NOMO-1 treated with DMSO at 0.1 percent for 48 hours (cell line): Measurements from ENCODE around the gene TRMT10A.

Experiments used
- DNase-seq: peaks from one replicate; lab custom pipeline; 2025; ENCODE audit not compliant: unreplicated experiment; lab: John Stamatoyannopoulos, UW

The TRMT10A gene, protein sequence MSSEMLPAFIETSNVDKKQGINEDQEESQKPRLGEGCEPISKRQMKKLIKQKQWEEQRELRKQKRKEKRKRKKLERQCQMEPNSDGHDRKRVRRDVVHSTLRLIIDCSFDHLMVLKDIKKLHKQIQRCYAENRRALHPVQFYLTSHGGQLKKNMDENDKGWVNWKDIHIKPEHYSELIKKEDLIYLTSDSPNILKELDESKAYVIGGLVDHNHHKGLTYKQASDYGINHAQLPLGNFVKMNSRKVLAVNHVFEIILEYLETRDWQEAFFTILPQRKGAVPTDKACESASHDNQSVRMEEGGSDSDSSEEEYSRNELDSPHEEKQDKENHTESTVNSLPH

DNA sequence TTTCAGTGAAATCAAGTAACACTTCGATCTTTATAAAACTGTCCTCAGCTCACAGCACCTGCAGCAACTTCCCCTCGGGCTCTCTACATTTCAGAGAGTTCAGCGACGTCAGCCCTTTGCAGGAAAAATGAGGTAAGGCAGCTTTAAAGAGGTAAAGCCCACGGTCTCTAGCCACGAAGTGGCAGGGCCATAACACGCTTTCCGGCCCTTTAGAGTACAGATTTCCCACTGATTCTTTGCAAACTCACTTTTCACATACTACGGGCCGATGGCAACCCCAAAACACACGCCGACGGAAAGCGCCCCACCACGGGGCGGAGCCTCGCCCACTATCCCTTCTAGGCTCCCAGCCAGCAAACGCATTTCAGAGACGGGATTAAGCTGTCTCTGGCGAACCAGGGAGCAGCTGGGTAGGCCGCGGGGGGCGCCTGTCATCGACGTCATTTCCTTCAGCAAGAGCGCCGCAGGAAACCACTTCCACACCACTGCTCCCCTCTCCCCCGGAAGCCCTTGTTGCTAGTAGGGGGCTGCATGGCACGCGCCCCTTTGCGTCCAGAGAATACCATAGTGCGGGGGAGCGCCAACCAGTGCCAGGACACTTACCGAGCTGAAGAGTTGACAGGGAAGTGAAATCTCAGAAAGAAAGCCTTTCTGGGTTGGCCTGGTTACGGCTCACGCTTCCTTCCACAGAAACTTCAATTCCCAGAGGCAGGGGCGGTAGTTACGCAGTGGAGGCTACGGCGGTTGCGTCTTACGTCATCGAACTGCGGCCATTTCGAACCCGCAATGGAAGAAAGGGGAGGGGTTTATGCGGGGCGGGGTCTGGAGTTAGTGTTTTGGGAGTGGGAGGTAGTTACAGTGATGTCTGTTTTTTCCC is at the start of gene TRMT10A:
Gene TRMT10A, minus strand, starts transcription at position 730 of the 877 bp plus-strand sequence. CDS start 4,701 bp downstream, outside the sequence.
- peak; percentile 97 for DNase-seq

DNA sequence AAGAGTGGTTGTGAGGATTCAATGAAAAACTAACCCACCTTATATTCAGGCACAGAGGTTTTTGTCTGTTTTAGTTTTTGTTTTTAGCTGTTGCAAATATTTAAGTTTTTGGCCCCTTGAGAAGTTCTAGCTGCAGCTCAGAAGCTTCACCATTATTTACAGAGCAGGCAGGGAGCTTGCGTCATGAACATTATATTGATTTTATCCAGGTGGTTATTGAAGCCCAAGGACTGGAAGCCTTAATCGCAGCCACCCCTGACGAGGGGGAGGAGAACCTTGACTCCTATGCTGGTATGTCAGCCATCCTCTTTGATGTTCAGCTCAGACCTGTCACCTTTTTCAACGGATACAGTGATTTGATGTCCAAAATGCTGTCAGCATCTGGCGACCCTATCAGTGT is 48.9 kb upstream of the TRMT10A start:
- DNase-seq: no peak

DNA sequence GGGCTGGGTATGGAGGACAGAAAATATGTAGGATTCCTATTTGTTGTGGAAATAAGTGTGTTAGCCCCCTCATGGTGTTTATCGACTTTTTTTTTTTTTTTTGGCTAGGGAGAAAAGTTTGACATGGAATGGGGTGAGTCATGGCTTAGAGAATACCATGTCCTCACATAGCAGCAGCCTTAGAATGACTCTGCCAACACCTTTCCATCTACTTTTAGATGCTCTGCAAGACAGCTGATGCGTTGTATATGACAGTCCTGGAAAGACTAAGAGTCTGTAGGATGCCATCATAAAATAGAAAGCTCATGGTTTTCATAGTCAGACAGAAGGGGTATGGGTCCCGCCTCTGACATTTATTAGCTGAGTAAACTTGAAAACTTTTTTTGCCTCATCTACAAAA is 48.4 kb upstream of the TRMT10A start:
- DNase-seq: no peak

DNA sequence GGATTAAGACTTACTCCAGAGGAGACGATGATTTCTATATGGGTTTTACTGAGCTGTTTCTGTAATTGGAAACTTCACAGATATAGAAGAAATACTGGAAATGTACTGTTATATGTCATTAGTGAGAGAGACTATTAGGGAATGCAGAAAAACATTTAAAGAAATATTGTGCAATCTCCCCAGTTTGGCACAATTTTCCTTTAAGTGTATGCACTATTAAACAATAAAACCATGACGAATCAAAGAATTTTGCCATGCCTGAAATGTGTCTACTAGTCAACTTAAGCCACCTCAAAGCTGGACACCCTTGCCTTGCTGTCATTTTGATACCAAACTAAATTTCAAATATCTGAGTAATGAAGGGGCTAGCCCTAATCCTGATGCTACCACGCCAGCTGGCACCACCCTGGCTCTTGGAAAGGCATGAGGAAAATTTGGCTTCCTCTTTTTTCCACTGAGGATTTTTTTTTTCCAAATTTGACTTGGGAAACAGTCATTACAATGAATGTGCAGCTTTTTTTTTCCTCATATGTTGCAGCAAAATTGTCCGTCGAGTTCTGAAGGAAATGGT is 46.9 kb upstream of the TRMT10A start:
- DNase-seq: no peak

DNA sequence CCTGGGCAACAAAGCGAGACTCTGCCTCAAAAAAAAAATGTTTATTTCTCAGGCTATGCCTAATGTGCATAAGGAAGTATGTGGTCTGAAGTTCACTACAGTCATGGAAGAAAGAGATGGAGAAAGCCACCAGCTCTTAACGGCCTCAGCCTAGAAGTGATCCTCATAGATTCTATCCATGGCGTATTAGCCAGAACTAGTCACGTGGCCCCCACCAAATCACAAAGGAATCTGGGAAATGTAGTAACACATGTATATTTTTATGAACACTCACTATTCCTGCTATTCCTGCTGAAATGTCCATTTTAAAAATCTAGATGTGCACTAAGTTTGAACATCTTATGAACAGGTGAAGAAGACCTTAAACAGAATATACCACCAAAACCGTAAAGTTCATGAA is 44.6 kb upstream of the TRMT10A start:
- DNase-seq: no peak

DNA sequence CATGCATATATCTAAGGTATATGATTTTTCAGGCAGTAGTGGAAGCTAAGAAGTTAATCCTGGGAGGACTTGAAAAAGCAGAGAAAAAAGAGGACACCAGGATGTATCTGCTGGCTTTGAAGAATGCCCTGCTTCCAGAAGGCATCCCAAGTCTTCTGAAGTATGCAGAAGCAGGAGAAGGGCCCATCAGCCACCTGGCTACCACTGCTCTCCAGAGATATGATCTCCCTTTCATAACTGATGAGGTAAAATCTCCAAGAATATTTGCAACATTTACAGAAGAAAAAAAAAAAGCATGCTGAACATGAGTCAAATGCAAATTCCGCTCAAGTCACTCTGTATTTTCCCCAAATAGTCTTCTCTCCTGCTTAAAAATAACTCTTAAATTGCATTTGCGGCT is 42.9 kb upstream of the TRMT10A start:
- no peak for DNase-seq

DNA sequence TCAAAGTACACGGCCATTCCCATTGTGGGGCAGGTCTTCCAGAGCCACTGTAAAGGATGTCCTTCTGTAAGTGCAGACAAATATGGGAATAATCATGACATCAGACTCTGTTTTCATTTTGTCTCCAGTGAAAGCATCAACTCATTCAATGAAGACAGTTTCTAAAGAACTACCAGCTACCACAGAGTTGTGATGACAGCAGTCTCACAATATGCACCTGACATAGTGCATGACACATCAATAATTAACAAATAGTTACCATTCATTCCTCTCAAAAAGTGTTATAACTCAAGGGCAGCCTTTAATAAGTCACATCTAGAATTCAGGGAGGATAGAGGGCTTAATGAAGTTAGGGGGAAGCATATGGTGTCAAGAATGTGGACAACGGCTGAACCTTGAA is 31.0 kb upstream of the TRMT10A start:
- DNase-seq: no peak

DNA sequence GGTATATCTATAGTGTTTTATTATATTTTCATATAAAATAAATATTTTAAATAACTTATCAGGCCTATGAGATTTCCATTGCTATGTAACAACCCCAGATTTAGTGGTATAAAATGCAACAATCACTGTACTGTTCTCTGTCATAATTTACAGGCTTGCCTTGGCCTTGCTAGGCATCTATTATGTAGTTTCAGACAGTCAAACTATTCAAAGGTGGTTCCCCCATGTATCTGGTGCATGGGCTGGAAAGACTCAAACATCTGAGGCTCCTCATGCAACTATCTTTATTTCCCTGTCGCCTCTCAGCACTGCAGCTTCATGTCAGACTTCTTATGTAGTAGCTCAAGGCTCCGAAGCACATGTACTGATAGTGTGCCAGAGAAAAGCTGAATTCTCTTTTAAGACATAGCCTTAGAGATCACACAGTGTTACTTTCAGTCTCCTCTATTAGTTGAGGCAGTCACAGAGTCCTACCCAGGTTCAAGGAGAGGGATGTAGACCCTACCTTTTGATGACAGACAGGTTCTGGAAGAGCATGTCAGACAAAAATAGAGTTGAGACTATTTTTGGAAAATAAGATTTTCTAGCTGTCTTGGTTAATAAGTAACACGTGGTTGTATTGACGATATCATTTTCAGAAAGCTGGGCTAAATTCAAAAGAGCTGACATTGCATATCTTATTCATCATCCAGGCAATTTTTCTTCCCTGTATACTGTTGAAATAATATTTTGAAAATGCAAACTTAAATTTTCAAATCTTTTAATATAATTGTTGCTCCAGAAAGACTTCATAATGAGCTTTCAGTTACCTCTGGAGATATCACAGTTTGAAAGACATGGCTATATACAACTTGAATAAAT is 30.2 kb upstream of the TRMT10A start:
- no peak for DNase-seq

DNA sequence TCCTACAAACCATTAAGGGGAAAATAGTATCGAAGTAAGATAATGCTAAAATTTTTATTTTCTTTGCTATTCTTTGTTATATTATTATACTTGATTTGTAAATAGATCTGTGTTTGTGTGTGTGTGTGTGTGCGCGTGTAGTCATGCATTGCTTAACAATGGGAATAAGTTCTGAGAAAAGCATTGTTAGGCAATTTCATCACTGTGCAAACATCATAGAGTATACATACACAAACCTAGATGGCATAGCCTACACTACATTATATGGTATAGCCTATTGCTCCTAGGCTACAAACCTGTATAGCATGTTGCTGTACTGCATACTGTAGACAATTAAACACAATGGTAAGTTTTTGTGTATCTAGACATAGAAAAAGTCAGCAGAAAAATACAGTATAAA is 27.9 kb upstream of the TRMT10A start:
- DNase-seq: no peak

DNA sequence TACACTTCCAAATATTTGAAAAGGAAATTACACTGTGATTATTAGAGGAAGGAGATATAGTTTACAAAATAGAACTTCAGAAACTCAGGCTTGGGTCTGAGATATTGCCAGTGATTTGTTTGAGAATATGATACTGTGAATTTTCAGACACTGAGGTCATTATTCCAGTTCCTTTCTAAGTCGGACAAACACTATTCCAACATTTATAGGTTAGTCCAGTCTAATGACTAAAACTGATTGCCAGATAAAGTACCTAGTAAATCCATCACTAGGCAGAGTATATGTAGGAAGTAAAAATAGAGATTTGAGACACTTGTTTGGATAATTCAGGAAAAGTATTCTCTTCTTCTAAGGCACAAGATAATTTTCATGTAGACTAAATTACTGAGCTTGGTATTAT is 24.0 kb upstream of the TRMT10A start:
- DNase-seq: no peak

DNA sequence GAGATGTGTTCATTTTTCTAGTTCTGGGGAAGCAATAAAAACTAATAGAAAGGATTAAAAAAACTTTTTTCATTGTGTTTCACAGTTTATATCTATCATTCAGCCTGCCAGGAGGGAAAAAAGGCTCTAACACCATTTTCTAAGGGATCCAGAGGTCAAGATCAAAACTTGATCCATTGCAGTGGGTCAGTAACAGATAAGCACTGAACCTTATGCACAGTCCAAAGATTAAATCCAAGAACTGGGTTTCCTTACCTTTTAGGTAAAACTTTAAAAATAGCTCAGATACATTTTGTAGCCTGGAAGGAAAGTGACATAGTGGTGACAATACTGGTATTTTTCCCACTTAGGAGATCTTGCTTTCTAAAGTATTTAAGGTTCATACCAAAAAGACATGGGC is 23.5 kb upstream of the TRMT10A start:
- DNase-seq: no peak

DNA sequence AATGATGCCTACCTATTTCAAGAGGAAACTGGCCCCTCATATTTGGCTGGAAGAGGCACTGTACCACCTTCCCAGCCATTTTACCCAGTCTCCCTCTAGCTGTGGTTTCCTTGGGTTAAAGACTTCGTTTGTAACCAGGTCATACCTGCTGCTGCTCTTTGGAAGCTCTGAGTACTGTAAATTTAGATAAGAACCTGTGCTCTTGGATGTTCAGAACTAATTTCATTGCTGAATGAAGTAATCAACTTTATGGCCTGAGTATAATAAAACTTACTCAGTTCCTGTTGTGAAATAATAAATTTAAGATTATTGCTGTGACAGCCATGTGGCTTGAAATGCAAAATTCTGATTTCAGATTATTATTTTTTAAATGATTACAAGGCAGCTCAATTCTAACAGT is 23.0 kb upstream of the TRMT10A start:
- no peak for DNase-seq

DNA sequence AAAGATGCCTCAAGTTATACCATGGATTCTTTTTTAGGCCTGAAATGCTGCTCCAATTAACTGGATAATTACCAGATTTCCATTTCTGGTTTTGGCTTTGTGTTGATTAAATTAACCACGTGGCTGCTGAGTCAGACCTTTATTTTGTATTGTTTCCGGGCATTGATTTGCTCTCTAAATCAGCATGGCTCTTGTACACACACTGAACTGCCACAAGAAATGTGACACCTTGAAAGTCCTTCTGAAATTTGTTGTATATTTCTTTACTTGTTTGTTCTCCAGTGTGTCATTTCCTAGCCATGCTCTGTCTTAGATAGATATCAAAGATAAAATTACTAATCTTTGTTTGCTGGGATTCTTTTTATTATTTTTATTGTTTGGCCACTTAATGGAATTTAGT is 22.5 kb upstream of the TRMT10A start:
- DNase-seq: no peak

DNA sequence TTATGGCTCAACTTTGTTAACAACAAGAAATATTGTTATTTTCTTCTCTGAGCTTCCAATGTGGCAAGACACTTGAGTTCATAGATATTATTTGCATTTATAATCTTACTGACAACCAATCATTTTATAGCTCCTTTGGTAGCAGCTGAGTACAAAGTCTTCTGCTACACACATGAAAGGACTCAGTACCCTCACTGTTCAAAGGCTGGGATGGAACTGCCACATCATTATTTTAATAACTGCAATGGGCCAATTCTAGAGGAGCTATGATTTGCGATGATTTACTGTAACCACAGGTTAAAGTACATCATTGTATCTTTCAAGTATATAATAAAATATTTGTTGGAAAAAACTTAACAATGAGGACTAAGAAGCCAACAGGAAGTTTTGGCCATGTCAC is 21.7 kb upstream of the TRMT10A start:
- DNase-seq: no peak

DNA sequence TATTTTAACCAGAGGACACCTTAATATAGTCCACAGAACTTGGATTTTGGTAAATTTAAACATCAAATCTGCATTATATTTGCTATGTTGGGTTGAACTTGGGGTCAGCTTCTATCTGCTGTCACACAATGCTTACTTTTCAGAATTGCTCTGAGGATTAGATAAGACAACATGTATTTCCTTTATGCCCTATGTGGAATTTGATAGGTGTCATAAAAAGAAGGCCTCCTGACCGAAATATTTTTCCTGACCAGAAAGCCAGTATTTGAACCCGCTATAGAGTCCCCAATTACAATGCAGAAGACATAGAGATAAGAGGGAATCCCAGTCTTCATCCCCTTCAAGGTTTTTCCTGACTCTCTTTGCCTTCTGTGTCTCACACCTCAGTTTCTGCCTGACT is 14.9 kb upstream of the TRMT10A start:
- DNase-seq: no peak

DNA sequence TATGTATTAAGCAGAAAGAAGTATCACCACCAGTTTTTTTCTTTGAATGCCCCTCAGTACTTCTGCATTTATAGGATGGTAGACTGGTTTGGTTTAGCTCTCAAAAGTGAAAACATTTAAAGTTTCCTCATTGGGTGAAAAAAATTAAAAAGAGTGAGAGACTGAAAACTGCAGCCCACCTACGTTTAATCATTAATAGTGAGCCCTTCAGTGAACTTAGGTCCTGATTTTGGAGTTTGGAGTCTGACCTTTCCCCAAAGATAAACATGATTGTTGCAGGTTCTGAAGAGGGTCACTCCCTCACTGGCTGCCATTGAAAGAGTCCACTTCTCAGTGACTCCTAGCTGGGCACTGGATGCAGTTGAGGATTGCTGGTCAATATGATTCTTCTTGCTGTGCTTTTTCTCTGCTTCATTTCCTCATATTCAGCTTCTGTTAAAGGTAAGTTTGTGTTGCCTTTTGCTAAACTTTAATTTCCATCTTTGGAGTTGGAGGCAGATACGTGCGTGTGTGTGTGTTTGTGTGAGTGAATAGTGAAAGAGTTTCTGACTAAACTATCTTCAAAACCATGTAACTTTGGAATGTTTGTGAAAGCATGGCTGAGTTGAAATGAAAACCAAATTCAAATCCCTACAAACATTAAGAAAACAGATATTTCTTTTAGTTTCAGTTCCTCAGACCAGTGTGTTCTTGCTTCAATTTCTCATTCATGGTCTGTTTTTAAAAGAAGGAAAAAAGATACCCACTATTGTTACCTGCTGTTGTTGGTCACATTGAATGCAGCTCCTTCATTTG is 10.9 kb upstream of the TRMT10A start, which contains the start of gene MTTP:
Gene MTTP, plus strand, starts transcription at position 295 of the 795 bp plus-strand sequence. Its CDS starts 86 bp downstream, at position 381.
- peak; percentile 48 for DNase-seq

DNA sequence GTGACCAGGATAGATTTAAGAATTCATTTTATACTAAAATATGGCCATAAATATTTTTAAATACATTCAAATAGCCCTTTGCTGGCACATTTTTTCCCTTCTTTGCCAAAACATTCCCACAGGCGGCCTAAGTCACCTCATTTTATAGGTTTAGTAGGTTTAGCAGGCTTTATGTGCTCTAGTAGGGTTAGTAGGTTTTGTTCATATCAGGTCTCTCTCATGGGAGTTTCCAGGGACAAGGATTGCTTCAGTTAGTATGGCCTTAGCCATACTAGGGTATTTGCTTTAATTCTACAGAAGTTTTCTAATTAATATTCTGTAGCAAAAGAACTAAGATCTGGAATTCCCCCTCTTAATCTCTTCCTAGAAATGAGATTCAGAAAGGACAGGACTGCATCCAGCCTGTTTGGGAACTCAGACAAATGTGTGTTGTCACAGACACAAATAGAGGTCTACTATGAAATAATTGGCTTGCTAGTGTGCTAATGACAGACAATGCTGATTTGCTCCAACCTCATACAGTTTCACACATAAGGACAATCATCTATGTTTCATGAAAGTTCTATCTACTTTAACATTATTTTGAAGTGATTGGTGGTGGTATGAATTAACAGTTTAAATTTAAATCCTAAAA is 10.0 kb upstream of the TRMT10A start:
- no peak for DNase-seq

DNA sequence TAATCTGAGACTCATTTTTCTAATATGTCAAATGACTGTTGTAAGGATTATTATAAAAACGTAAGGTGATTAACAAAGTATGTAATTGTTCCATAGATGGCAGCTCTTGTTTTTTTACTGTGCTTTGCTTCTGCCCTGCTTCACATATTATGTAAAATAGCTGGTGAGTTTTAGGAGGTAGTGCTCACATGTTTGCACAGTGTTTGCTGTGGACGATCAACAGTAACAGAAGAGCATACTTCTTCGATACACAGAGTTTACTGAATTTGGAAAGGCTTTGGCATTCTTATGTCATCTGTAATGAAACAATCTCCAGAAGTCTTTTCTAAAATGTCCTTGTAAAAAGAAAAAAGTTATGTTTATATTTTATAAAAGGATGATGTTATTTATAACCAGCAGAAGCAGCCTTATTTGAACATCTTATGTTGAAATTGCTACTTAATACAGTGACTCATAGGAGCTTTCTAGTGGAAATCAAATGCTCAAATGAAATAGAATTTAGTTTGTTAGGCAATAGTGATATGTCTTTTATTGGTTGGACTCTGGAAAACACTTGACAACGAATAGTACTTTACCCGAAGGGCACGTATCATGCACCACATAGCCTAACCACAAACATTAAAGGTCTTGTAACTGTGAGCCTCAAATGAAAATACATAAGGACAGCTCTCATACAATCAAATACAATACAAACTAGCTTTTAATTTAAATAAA is 8.8 kb upstream of the TRMT10A start:
- no peak for DNase-seq

DNA sequence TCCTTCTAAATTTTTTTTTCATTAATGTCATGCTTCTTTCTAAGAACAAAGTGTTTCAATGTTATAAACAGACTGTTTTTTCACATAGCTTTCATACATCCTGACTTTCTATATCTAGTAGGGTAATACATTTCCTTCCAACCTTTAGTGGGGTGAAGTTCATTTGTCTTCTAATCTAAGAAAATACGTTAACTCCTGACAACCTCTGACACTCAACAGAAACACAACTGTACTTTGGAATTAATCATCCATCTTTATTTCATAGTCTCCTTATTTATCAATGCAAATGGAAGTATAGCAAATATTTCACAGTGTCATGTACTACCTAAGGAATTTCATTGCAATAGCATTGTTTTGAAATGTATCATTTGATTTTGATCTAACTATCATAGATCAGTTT is 8.0 kb upstream of the TRMT10A start:
- DNase-seq: no peak
